ENCODE results near the gene CNTD1.
A peak's percentile ranks its signal among the peaks of the same experiment; 100 is the strongest.

CNTD1 gene

GRCh38 chr17:42806249-42806648 is 7.6 kb downstream of the CNTD1 start:
- no peak for DNase-seq (ENCODE audit: low read depth)

DNA sequence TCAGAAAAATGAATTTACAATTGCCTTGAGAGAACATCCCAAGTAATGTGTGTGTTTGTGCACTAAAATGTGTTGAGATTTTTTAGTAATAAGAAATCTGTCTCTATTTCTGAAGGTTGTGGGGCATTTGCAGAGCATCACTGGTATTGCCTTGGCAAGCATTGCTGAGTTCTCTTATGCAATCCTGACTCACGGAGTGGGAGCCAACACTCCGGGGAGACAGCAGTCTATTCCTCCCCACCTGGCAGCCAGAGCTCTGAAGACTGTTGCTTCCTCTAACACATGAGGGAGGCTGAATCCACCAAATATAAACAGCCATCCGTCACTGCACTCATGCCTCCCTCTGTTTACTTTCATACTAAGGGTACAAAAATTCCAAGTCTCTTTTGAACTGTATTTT is 10.6 kb downstream of the CNTD1 start:
- DNase-seq (ENCODE audit: low read depth): no peak

DNA sequence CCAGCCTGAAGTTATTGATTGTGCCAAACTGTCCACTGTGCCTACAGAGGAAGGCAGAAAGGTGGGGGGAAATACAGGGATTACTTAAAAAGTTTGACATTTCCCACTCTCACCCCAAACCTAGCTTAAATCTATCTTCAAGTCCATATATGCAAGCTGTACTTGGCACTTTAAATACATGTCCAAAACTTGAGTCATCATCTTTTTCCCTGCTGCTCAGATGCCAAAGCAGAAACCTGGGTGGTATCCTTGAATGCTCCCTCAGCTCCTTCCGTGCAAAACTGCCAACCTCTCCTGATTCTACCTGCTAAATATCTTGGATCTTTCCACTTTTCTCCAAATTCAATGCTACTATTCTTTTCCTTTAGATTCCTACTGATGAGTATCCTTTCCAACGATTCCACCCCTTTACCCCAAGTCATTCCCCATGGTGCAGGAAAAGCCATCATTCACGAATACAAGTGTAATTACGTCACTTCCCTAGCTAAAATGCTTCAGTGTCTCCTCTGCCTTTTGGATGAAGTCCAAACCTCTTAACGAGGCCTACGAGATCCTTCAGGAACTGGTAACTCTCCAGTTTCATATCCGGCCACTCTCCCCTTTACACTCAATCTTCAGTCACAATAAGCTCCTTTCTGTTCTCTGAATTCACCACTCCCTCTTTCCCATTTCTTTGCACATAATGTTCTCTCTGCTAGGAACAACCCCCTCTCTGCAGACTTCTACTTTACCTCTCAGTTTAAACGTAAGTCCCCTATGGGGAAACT is 16.2 kb downstream of the CNTD1 start:
- DNase-seq (ENCODE audit: low read depth): no peak

GRCh38 chr17:42817866-42818265 is 19.2 kb downstream of the CNTD1 start:
- no peak for DNase-seq (ENCODE audit: low read depth)

DNA sequence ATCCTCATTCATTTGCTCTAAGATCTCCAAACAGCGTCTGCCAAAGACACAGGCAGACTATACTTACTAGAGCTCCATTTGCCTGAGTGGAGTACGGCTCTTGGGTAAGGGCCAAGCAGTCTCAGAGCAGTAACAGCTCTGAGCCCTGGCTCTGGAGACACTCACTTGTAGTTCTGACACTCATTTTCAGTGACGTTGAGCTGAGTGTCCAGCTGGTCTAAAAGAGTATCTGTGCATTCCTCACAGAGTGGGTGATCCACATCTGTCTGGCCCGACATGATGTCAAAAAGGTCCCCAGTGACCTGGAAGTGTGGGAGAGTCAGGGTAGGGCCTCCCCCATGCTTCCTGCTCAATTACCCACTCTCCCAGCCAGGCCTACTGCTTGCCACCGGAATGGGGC is 19.7 kb downstream of the CNTD1 start:
- no peak for DNase-seq (ENCODE audit: low read depth)

GRCh38 chr17:42819939-42820535 is 21.4 kb downstream of the CNTD1 start:
- peak; percentile 36 for DNase-seq (ENCODE audit: low read depth)

DNA sequence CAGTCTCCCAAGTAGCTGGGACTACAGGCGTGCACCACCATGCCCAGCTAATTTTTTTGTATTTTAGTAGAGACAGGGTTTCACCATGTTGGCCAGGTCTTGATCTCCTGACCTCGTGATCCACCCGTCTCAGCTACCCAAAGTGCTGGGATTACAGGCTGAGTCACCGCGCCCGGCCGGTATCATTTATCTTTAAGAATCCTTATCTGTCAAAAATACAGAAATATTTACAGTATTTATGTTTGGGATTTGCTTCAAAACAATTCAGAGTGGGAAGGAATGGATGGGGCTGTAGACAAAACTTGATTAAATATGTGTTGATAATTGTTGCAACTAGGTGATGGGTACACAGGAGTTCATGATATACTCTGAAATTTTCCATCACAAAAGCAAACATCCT is 22.5 kb downstream of the CNTD1 start:
- DNase-seq (ENCODE audit: low read depth): no peak

DNA sequence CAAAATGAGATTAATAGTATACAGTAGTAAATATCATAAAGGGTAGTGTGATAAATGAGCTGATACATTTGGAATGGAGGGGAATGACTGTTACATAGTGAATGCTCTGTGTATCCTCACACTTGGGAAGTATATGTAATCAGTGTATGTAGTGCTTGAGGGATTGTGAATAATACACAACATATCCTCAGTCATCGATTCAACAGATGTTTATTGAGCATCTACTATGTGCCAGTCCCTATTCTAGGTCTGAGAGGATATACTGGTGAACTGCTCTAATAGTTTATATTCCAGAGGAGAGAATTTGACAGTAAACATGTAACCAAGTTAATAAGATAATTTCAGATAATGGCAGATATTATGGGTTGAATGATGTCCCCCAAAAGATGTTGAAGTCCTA is 28.8 kb downstream of the CNTD1 start:
- no peak for DNase-seq (ENCODE audit: low read depth)

GRCh38 chr17:42830971-42831370 is 32.3 kb downstream of the CNTD1 start:
- DNase-seq (ENCODE audit: low read depth): no peak

- no peak for DNase-seq (ENCODE audit: low read depth)
Observed at GRCh38 chr17:42832213-42832933, 33.7 kb downstream of the CNTD1 start.

DNA sequence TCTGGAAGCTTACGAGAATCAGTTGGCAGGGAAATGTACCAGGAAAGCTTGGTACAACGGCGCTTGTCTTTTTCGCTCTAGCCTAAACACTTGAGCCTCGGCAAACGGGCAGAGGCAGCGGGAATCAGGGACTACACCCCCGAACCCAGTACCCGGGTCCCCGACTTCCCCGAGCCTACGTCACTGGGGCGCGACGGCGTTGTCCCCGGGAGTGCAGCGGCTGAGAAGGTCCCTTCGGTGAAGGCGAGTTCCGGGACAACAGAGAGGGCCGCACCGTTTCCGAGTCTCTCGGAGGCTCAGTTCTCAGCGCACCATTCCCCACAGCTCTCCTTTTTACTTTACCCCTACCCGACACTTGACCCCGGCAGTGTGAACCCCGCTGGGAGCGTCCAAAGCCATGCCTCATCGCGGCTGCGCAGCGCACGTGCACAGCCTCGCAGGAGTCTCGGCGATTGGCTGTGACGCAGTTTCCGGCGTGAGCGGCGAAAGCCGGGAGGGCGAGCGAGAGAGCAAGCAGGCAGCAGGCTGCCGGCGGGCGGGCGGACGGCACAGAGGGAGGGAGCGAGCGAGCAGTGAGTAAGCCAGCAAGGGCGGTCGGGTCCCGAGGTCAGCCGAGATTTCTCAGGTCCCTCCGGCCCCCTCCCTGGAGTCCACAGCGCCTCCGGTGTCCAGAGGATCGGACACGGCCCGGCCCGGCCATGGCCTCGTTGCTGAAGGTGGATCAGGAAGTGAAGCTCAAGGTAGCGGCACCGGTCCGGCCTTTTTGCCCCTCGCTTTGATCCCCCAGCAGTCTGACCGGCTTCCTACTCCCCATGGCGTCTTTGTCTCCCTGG is 34.5 kb downstream of the CNTD1 start, which contains the start of gene PSME3:
Gene PSME3, plus strand, starts transcription at position 464 of the 833 bp plus-strand sequence. Its CDS starts 235 bp downstream, at position 699.
- peak; percentile 83 for DNase-seq (ENCODE audit: low read depth)

DNA sequence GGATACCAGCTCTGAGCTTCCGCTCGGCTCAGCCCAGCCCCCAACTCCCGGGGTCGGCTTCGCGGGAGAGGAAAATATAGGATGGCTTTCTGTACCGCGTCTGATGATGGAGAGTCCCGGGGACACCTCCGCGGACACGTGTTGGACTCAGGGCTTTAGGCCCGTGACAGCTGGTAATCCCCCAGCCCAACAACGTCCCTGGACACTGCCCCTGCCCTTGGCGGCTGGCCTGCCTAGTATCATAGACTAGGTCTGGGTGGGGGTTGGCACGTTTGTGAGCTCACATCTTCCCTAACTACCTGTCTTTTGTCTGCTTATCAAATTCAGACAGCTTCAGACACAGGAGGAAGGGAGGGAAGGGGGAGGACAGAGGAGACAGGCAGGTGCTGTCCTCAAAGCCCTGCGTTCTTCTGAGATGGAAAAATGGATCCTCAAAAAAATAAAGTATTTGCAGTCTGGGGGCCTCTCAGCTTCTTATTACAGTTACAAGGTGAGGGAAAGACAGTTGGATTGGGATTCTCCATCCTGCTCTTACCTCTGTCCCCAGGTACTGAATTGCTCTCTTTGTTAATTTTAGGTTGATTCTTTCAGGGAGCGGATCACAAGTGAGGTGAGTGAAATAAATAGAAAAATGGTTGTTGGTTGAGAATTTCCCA is 35.2 kb downstream of the CNTD1 start:
- DNase-seq (ENCODE audit: low read depth): no peak

DNA sequence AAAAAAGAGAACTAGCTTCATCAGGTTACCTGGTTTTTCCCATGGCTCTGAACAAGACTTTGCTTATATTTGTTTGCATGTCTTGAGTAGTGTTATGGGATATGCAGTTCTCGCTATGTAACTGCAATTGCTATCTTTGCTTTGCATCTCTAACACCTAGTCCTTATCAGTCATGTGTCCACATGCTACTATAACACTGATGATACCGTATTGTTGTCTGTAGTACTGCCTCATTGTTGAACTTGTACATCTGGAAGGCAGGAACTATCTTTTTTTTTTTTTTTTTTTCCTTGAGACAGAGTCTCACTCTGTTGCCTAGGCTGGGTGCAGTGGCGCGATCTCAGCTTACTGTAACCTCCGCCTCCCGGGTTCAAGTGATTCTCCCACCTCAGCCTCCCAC is 37.1 kb downstream of the CNTD1 start:
- no peak for DNase-seq (ENCODE audit: low read depth)

- DNase-seq (ENCODE audit: low read depth): no peak
Observed at GRCh38 chr17:42841975-42842685, 43.5 kb downstream of the CNTD1 start.

DNA sequence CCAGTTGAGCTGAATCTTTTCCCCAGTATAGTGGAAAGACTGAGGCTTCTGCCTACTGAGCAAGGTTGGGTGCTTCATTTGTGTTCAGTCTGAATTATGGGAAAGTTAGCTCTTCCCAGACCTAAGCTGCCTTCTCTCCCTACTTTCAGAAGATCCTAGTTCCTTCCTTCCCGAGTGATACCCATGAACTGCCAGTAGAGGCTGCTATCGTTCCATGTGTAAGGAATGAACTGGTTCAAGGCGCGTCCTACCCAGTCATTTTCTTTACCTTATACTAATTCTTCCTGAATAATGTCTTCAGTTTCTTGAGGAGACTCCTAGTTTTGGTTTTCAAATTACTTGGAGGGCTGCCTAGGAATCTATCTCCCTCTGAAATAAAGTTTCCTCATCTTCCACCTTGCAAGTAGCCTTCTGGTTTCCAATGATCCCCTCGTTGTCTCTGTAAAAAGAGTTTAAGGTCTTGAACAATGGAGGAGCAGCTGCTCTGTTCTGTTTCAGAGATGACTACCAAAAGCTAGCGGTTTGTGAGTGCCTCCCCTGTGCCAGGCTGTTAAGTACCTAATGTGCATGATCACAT is 44.8 kb downstream of the CNTD1 start:
- no peak for DNase-seq (ENCODE audit: low read depth)

- DNase-seq (ENCODE audit: low read depth): no peak
Observed at GRCh38 chr17:42844271-42844670, 45.6 kb downstream of the CNTD1 start, which contains the start of gene AOC2. TSS of gene AOC2 (plus strand) at chr17:42844580. CDS start at chr17:42844627, 47 bp downstream.

DNA sequence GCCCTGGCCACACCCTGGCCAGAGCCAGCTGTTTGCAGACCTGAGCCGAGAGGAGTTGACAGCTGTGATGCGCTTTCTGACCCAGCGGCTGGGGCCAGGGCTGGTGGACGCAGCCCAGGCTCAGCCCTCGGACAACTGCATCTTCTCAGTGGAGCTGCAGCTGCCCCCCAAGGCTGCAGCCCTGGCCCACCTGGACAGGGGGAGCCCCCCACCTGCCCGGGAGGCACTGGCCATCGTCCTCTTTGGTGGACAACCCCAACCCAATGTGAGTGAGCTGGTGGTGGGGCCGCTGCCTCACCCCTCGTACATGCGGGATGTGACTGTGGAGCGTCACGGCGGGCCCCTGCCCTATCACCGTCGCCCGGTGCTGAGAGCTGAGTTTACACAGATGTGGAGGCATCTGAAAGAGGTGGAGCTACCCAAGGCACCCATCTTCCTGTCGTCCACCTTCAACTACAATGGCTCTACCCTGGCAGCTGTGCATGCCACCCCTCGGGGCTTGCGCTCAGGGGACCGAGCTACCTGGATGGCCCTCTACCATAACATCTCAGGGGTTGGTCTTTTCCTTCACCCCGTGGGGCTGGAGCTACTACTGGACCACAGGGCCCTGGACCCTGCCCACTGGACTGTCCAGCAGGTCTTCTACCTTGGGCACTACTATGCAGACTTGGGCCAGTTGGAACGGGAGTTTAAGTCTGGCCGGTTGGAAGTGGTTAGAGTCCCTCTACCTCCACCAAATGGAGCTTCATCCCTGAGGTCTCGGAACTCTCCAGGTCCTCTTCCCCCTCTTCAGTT is 46.3 kb downstream of the CNTD1 start:
- DNase-seq (ENCODE audit: low read depth): no peak

DNA sequence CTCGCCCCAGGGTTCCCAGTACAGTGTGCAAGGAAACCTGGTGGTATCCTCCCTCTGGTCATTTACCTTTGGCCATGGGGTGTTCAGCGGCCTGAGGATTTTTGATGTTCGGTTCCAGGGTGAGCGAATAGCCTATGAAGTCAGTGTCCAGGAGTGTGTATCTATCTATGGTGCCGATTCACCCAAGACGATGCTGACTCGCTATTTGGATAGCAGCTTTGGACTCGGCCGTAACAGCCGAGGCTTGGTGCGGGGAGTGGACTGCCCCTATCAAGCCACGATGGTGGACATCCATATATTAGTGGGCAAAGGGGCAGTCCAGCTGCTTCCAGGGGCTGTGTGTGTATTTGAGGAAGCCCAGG is 46.9 kb downstream of the CNTD1 start:
- DNase-seq (ENCODE audit: low read depth): no peak

DNA sequence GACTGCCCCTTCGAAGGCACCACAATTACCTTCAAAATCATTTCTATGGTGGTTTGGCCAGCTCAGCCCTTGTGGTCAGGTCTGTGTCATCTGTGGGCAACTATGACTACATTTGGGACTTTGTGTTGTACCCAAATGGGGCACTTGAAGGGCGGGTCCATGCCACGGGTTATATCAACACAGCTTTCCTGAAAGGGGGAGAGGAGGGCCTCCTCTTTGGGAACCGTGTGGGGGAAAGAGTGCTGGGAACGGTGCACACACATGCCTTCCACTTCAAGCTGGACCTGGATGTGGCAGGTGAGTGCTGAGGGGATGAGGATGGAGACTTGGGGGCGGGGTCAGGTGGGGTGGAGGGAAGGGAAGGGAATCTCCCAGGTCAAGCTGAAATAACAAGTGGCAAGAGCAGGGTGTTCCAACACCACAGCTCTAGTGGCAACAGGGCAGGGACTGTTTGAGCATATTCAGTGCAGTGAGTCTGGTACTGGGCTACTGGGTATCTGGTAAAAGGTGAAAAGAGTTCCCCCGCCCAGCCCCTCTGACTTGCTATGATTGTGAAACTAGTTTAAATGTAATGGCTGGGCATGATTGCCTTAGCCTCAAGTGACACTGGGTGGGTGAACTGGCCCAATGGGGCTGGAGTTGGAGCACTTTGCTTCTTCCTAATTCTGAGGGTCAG is 47.4 kb downstream of the CNTD1 start:
- no peak for DNase-seq (ENCODE audit: low read depth)
